Bronchial epithelial cell (primary cell): ENCODE results near the gene SCFD1. TPM values are rescaled to one million over a fixed set of nuclear protein-coding genes. Genes with fewer than 3 reads are reported as not detected.
"Not testable (repeated sequence)": the region's sequence is repeated elsewhere in the genome, so short reads cannot be mapped to it uniquely, and the experiment has no call there.

Experiments used
- DNase-seq: peaks from one replicate; pipeline ENCODE4 v3.0.0-alpha.2; 2010; ENCODE audit warnings: low read depth
- FAIRE-seq: peaks from 2 replicates; lab custom pipeline; 2011; peaks lifted over from hg19 to GRCh38; lab: Jason Lieb, UNC
- H3K27me3 ChIP-seq: 2 replicates; pipeline ENCODE4 v1.5.1; 2011; ENCODE audit warnings: low read length; ENCODE audit not compliant: control insufficient read depth, insufficient read depth
- H3K36me3 ChIP-seq: 2 replicates; pipeline ENCODE4 v1.5.1; 2011; ENCODE audit warnings: low read length; ENCODE audit not compliant: control insufficient read depth, insufficient read depth
- H3K4me3 ChIP-seq: 2 replicates; pipeline ENCODE4 v1.5.1; 2011; ENCODE audit warnings: mild to moderate bottlenecking, low read depth, low read length, control low read depth
- total RNA-seq: library from RNA; depleted of rRNA; stranded (reverse); fragments of >200 nt; gene quantifications from 2 replicates; pipeline ENCODE4 v1.2.1, GENCODE V29; 2014
- TF ChIP-seq, protein P1 (sequence below): IDR thresholded peaks from 2 replicates; pipeline ENCODE4 v1.5.1; 2011; ENCODE audit warnings: mild to moderate bottlenecking, moderate library complexity, low read length, control low read depth, inconsistent platforms; ENCODE audit not compliant: insufficient read depth, severe bottlenecking

SCFD1 gene
- total RNA-seq, 1 donor from 2014 or later, result 101 TPM

DNA sequence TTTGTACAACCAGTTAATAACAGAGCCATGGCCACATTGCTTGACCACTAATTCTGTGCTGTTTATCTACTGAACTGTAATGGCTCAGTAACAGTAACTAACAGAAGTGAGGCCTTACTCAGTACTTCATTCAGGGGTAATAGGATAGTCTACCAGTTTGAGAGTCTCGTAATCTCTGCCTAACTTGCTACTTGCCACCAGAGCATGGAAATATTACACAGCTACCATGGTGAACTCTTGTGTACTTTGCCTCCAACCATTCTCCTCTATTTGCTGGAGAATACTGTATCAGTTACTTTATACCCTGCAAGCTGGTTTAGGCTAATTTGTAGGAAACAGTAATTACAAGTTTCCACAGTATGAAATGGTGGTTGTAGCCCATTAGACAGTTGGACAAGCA is 10.6 kb downstream of the SCFD1 start:
- FAIRE-seq, result no peak
- TF ChIP-seq, protein P1, sequence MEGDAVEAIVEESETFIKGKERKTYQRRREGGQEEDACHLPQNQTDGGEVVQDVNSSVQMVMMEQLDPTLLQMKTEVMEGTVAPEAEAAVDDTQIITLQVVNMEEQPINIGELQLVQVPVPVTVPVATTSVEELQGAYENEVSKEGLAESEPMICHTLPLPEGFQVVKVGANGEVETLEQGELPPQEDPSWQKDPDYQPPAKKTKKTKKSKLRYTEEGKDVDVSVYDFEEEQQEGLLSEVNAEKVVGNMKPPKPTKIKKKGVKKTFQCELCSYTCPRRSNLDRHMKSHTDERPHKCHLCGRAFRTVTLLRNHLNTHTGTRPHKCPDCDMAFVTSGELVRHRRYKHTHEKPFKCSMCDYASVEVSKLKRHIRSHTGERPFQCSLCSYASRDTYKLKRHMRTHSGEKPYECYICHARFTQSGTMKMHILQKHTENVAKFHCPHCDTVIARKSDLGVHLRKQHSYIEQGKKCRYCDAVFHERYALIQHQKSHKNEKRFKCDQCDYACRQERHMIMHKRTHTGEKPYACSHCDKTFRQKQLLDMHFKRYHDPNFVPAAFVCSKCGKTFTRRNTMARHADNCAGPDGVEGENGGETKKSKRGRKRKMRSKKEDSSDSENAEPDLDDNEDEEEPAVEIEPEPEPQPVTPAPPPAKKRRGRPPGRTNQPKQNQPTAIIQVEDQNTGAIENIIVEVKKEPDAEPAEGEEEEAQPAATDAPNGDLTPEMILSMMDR, result no peak
- H3K4me3 ChIP-seq, result no peak overlapping the region
- H3K36me3 ChIP-seq, result peaks cover 1% of the 10 kb centered on the region
- no peaks in the 10 kb centered on the region for H3K27me3 ChIP-seq
- no peak for DNase-seq

DNA sequence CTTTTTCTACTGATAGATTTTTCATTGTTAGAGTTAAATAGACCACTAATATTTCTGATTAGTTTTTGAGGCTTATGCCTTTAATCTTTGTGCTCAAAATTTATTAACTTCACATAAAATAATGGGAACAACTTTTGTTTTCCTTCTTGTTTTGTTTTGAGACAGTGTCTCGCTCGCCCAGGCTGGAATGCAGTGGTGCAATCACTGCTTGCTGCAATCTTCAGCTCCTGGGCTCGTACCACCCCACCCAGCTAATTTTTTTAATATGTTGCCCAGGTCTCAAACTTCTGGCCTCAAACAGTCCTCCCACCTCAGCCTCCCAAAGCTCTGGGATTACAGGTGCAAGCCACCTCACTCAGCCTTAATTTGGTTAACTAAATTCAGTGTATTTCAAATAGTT is 16.8 kb downstream of the SCFD1 start:
- H3K4me3 ChIP-seq, result no peak overlapping the region
- H3K27me3 ChIP-seq, result no peaks in the 10 kb centered on the region
- peaks cover 1% of the 10 kb centered on the region for H3K36me3 ChIP-seq
- DNase-seq, result no peak
- TF ChIP-seq, protein P1, result no peak
- no peak for FAIRE-seq

- H3K27me3 ChIP-seq, result no peaks in the 10 kb centered on the region
- FAIRE-seq (no peak), DNase-seq (no peak)
- no peak overlapping the region for H3K4me3 ChIP-seq
- TF ChIP-seq, protein P1, result no peak
- H3K36me3 ChIP-seq, result no peaks in the 10 kb centered on the region
Measured at GRCh38 chr14:30641207-30641606, 19.1 kb downstream of the SCFD1 start.

GRCh38 chr14:30644462-30644861 is 22.3 kb downstream of the SCFD1 start:
- FAIRE-seq, DNase-seq, H3K27me3 ChIP-seq, H3K4me3 ChIP-seq, H3K36me3 ChIP-seq: not testable (repeated sequence)

GRCh38 chr14:30645600-30645999 is 23.5 kb downstream of the SCFD1 start:
- TF ChIP-seq, protein P1, result no peak
- H3K27me3 ChIP-seq, result no peaks in the 10 kb centered on the region
- DNase-seq, result no peak
- no peak for FAIRE-seq
- no peak overlapping the region for H3K4me3 ChIP-seq
- peaks cover 2% of the 10 kb centered on the region for H3K36me3 ChIP-seq

- no peak overlapping the region for H3K4me3 ChIP-seq
- FAIRE-seq, result no peak
- DNase-seq, result no peak
- no peaks in the 10 kb centered on the region for H3K27me3 ChIP-seq
- peaks cover 4% of the 10 kb centered on the region for H3K36me3 ChIP-seq
- TF ChIP-seq, protein P1, result no peak
Measured at GRCh38 chr14:30648471-30648870, 26.4 kb downstream of the SCFD1 start.
